ENCODE measurements around the gene ZNF576. TPM values are rescaled to one million over a fixed set of nuclear protein-coding genes. Genes with fewer than 3 reads are reported as not detected.
A peak's percentile ranks its signal among the peaks of the same experiment; 100 is the strongest.

Gene ZNF576
- total and polyA plus RNA-seq, 2 of the 13 experiments (the other 11 are each of a cell fraction or from before 2014, with no cell fraction given) = 7.2 to 9.6 TPM

DNA sequence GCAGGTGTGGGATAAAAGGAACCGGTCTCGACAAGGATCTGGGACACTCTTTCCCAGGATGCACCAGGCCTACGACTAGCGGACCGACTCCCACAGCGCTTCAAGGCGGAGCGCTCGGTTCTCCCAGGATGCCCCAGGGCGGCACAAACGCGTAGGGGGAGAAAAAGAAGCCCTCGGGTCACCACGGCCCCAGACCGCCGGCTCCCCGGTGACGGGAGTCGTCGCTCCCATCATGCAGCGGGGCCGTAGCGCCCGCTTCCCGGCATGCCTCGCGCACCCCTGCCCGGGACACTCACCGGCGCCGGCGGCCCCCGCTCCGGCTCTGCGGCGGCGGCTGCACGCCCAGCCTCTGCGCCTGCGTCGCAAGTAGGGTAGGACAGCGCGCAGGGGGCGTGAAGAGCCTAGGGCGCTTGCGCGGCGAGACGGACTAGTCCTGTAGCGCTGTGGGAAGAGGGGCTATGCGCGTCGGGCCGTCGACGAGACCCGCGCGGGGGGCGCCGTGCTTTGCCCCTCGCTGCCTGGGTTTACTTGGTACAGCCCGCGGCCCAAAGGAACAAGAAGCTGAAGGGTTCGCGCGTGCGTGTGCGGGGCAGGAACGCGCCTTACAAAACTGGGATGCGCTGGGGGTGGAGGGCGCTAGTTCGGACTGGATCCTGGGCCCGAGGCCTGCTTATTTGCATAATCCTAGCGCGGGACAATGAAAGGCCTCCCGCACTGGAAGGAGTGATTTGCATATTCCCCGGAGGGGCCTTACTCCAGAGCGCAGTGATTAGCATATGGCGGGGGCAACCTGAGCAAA lies 23.1 kb downstream of the ZNF576 start, which contains the start of gene ZNF428 (continued):
- TF ChIP-seq ZNF513 (CRISPR knock-in tag; conservative IDR thresholded peaks at IDR 0.05) (peak; percentile 86; the same call in 1 of the 2 replicates), PAF1 (CRISPR knock-in tag; IDR thresholded peaks at IDR 0.05) (no peak), ZNF556 (CRISPR knock-in tag; IDR thresholded peaks at IDR 0.05; ENCODE audit: borderline replicate concordance) (peak; percentile 96), MZF1 (CRISPR knock-in tag; IDR thresholded peaks at IDR 0.05; ENCODE audit: borderline replicate concordance) (peak; percentile 71; the same call in 1 of the 2 replicates), FIP1L1 (IDR thresholded peaks at IDR 0.05; ENCODE audit: borderline replicate concordance, insufficient read depth, low read depth, low read length) (no peak), ARNTL (CRISPR knock-in tag; IDR thresholded peaks at IDR 0.05) (no peak; the same call in 1 of the 2 replicates), ZNF619 (CRISPR knock-in tag; IDR thresholded peaks at IDR 0.05) (peak; percentile 83; the same call in 1 of the 2 replicates), ZNF431 (CRISPR knock-in tag; IDR thresholded peaks at IDR 0.05; ENCODE audit: borderline replicate concordance, low read depth) (peak; percentile 85), HMG20A (CRISPR knock-in tag; IDR thresholded peaks at IDR 0.05; ENCODE audit: borderline replicate concordance) (no peak), RXRA (CRISPR knock-in tag; IDR thresholded peaks at IDR 0.05) (peak; percentile 87), ZNF557 (CRISPR knock-in tag; IDR thresholded peaks at IDR 0.05) (peak; percentile 50; the same call in 1 of the 2 replicates), ZNF891 (CRISPR knock-in tag; IDR thresholded peaks at IDR 0.05) (peak; percentile 78), ZKSCAN8 (CRISPR knock-in tag; IDR thresholded peaks at IDR 0.05; ENCODE audit: borderline replicate concordance) (peak; percentile 29; the same call in 1 of the 2 replicates), ZMAT5 (CRISPR knock-in tag; IDR thresholded peaks at IDR 0.05; ENCODE audit: borderline replicate concordance, low read depth) (0 out of 2 replicates have a peak, but pooled peaks have one; percentile 10), ZSCAN20 (CRISPR knock-in tag; IDR thresholded peaks at IDR 0.05; ENCODE audit: borderline replicate concordance) (0 out of 2 replicates have a peak, but pooled peaks have one; percentile 84), KDM2A (CRISPR knock-in tag; IDR thresholded peaks at IDR 0.05; ENCODE audit: borderline replicate concordance, low read depth) (peak; percentile 49; the same call in 1 of the 2 replicates), ZFYVE20 (CRISPR knock-in tag; IDR thresholded peaks at IDR 0.05; ENCODE audit: borderline replicate concordance, low read depth) (peak; percentile 34; the same call in 1 of the 2 replicates), ZNF589 (CRISPR knock-in tag; conservative IDR thresholded peaks at IDR 0.05) (peak; percentile 68), ZNF580 (CRISPR knock-in tag; IDR thresholded peaks at IDR 0.05; ENCODE audit: borderline replicate concordance, low read depth) (0 out of 2 replicates have a peak, but pooled peaks have one; percentile 19), ZNF264 (CRISPR knock-in tag; IDR thresholded peaks at IDR 0.05) (peak; percentile 59; the same call in 1 of the 2 replicates)
- TF ChIP-seq, protein P1, sequence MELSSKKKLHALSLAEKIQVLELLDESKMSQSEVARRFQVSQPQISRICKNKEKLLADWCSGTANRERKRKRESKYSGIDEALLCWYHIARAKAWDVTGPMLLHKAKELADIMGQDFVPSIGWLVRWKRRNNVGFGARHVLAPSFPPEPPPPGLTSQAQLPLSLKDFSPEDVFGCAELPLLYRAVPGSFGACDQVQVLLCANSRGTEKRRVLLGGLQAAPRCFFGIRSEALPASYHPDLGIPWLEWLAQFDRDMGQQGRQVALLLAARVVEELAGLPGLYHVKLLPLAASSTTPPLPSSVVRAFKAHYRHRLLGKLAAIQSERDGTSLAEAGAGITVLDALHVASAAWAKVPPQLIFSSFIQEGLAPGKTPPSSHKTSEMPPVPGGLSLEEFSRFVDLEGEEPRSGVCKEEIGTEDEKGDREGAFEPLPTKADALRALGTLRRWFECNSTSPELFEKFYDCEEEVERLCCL (CRISPR knock-in tag; IDR thresholded peaks at IDR 0.05; ENCODE audit: borderline replicate concordance) = peak; percentile 86; the same call in 1 of the 2 replicates
- TF ChIP-seq, protein P2, sequence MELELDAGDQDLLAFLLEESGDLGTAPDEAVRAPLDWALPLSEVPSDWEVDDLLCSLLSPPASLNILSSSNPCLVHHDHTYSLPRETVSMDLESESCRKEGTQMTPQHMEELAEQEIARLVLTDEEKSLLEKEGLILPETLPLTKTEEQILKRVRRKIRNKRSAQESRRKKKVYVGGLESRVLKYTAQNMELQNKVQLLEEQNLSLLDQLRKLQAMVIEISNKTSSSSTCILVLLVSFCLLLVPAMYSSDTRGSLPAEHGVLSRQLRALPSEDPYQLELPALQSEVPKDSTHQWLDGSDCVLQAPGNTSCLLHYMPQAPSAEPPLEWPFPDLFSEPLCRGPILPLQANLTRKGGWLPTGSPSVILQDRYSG (CRISPR knock-in tag; IDR thresholded peaks at IDR 0.05) = no peak
